ENCODE results near the gene SPATA9.

DNA sequence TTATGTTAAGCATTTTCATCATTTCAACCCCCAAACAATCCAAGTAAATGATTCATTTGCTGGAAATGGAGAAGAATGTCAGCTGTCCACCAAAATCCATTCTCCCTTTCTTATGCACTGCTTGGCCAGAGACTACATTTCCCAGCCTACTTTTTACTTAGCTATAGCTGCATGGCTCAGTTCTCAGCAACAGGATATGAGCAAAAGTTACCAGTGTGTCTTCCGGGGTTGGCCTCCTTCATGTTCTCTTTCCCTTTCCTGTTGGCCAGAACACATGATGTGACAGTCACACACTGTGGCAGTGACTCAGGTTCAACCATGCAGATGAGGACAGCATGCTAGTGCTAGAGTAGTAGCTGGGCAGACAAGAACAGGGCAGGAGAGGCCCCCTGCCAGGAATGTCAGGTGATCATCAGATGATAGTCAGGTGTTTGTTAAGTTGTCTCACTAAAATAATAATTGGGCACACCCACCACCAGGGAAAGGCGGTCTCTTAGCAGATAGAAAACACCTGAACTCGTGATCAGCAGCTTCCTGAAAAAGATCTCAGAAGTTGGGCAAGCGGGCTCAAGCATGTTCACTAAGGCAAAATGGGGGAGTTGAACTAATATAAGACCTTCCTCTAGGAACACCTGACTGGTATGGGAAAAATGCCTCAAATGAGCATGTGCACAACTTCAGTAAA lies 50.7 kb downstream of the SPATA9 start:
- TF ChIP-seq, protein P1, sequence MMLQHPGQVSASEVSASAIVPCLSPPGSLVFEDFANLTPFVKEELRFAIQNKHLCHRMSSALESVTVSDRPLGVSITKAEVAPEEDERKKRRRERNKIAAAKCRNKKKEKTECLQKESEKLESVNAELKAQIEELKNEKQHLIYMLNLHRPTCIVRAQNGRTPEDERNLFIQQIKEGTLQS (IDR thresholded peaks at IDR 0.05) = peak; percentile 21; the same call in 1 of the 2 replicates
- TF ChIP-seq, protein P1 (CRISPR knock-in tag; conservative IDR thresholded peaks at IDR 0.05) = no peak
- TF ChIP-seq JUNB (CRISPR knock-in tag; conservative IDR thresholded peaks at IDR 0.05) (no peak), POLR3G (IDR thresholded peaks at IDR 0.05; ENCODE audit: extremely low read depth, insufficient read length, insufficient replicate concordance) (no peak), ILF3 (IDR thresholded peaks at IDR 0.05; ENCODE audit: borderline replicate concordance) (no peak), SIN3A (IDR thresholded peaks at IDR 0.05; ENCODE audit: borderline replicate concordance in 2 of 2, control insufficient read depth in 1 of 2, low read depth in 2 of 2, low read length in 2 of 2) (no peak), ZNF785 (CRISPR knock-in tag; IDR thresholded peaks at IDR 0.05) (no peak)
